Fibroblast of villous mesenchyme (primary cell): Measurements from ENCODE around the gene ZNF618. TPM values are rescaled to one million over a fixed set of nuclear protein-coding genes. Genes with fewer than 3 reads are reported as not detected.

Experiments used
- DNase-seq: peaks from one replicate; pipeline ENCODE4 v3.0.0-alpha.2; 2010; ENCODE audit warnings: low read depth
- H3K4me3 ChIP-seq: 2 replicates; pipeline ENCODE4 v1.5.1; 2011; ENCODE audit warnings: low read depth, mild to moderate bottlenecking, low read length
- CTCF ChIP-seq: IDR thresholded peaks from 2 replicates; pipeline ENCODE4 v1.5.1; 2012; ENCODE audit warnings: low read depth, mild to moderate bottlenecking, low read length; ENCODE audit not compliant: insufficient read depth
- total RNA-seq: library from RNA; depleted of rRNA; stranded (reverse); fragments of >200 nt; gene quantifications from 2 replicates; pipeline ENCODE4 v1.2.3, GENCODE V29; 2012

ZNF618 gene
- total RNA-seq, 1 donor = 12.5 TPM

- no peak overlapping the region for H3K4me3 ChIP-seq
- TF ChIP-seq CTCF = no peak
- no peak for DNase-seq
These were observed 11.3 kb downstream of the ZNF618 start for GRCh38 chr9:113887436-113887835.

GRCh38 chr9:113888336-113888735, 12.2 kb downstream of the ZNF618 start:
- DNase-seq = no peak
- no peak for TF ChIP-seq CTCF
- H3K4me3 ChIP-seq = no peak overlapping the region

GRCh38 chr9:113888976-113889375, 12.9 kb downstream of the ZNF618 start:
- no peak overlapping the region for H3K4me3 ChIP-seq
- DNase-seq = no peak
- no peak for TF ChIP-seq CTCF

GRCh38 chr9:113890704-113891103, 14.6 kb downstream of the ZNF618 start:
- no peak for TF ChIP-seq CTCF
- DNase-seq = no peak
- no peak overlapping the region for H3K4me3 ChIP-seq

GRCh38 chr9:113892861-113893491, 16.9 kb downstream of the ZNF618 start:
- no peak overlapping the region for H3K4me3 ChIP-seq
- no peak for TF ChIP-seq CTCF
- DNase-seq = peak; percentile 80

- TF ChIP-seq CTCF = no peak
- DNase-seq = no peak
- no peak overlapping the region for H3K4me3 ChIP-seq
These were observed 18.1 kb downstream of the ZNF618 start for GRCh38 chr9:113894166-113894565.

GRCh38 chr9:113895526-113895925, 19.4 kb downstream of the ZNF618 start:
- no peak for TF ChIP-seq CTCF
- no peak overlapping the region for H3K4me3 ChIP-seq
- peak; percentile 89 for DNase-seq
